ENCODE data around the gene CCDC91.

DNA sequence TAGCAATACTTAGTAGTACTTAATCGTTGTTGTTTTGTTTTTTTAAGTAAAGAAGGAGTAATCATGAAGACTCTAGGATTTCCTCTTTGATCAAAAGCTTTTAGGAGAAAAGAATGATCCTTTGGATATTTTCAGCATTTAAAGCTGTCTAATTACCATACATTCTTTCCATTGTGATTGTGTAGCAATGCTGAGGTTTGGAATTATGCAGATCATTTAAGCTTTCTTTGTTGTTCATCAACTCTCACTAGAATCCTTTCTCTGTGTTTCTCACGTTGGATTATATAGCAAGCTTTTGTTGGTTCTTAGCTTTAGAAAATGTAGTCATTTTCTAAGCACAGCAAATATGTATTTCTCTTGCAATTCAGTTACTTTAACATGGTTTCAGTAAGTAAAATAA is 25.8 kb downstream of the CCDC91 start:
- TF ChIP-seq NR1H2 (CRISPR knock-in tag; IDR thresholded peaks at IDR 0.05) (no peak), SP1 (CRISPR knock-in tag; conservative IDR thresholded peaks at IDR 0.05) (no peak)
- TF ChIP-seq, protein P1, sequence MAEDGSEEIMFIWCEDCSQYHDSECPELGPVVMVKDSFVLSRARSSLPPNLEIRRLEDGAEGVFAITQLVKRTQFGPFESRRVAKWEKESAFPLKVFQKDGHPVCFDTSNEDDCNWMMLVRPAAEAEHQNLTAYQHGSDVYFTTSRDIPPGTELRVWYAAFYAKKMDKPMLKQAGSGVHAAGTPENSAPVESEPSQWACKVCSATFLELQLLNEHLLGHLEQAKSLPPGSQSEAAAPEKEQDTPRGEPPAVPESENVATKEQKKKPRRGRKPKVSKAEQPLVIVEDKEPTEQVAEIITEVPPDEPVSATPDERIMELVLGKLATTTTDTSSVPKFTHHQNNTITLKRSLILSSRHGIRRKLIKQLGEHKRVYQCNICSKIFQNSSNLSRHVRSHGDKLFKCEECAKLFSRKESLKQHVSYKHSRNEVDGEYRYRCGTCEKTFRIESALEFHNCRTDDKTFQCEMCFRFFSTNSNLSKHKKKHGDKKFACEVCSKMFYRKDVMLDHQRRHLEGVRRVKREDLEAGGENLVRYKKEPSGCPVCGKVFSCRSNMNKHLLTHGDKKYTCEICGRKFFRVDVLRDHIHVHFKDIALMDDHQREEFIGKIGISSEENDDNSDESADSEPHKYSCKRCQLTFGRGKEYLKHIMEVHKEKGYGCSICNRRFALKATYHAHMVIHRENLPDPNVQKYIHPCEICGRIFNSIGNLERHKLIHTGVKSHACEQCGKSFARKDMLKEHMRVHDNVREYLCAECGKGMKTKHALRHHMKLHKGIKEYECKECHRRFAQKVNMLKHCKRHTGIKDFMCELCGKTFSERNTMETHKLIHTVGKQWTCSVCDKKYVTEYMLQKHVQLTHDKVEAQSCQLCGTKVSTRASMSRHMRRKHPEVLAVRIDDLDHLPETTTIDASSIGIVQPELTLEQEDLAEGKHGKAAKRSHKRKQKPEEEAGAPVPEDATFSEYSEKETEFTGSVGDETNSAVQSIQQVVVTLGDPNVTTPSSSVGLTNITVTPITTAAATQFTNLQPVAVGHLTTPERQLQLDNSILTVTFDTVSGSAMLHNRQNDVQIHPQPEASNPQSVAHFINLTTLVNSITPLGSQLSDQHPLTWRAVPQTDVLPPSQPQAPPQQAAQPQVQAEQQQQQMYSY (CRISPR knock-in tag; IDR thresholded peaks at IDR 0.05): no peak
